GM13976 (cell line): Measurements from ENCODE around the gene TMEM190.

Source experiments
- DNase-seq: peaks from one replicate; pipeline ENCODE4 v3.0.0; 2012; ENCODE audit warnings: low spot score
- in situ Hi-C: fragments of 300-500 bp; cut with MboI; formaldehyde crosslinking; loops from one replicate; pipeline ENCODE4 v1.12.0; 2022; ENCODE audit warnings: low sequenced_read_pairs, mixed read lengths, inconsistent platforms; ENCODE audit not compliant: unreplicated experiment
- TF ChIP-seq, protein P1 (sequence below): IDR thresholded peaks from 2 replicates; pipeline ENCODE4 v1.5.1; 2012; ENCODE audit warnings: borderline replicate concordance, mild to moderate bottlenecking; ENCODE audit not compliant: insufficient read depth; ENCODE audit errors: extremely low read depth, missing control alignments, control extremely low read depth

TMEM190 gene

DNA sequence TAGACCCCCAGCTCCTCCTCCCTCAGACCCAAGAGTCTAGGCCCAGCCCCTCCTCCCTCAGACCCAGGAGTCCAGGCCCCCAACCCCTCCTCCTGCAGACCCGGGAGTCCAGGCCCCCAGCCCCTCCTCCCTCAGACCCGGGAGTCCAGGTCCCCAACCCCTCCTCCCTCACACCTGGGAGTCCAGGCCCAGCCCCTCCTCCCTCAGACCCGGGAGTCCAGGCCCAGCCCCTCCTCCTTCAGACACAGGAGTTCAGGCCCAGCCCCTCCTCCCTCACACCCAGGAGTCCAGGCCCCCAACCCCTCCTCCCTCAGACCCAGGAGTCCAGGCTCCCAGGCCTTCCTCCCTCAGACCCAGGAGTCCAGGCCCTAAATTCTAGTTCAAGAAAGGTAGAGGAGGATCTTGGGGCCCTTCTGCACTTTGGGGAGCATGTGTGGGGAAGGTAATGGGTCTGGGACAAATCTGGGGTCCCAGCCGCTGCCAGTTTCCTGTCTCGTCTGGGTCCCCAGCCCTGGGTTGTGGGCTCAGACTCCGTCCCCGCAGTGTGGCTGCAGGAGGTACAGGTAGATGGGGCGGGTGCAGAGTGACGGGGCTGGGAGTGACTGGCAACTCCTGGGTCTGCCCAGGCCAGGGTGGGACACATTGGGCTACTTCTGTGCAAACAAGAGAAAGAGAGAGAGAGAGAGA lies 3.2 kb upstream of the TMEM190 start:
- no peak for DNase-seq
- in situ Hi-C loops, result no loop called here
- TF ChIP-seq, protein P1, sequence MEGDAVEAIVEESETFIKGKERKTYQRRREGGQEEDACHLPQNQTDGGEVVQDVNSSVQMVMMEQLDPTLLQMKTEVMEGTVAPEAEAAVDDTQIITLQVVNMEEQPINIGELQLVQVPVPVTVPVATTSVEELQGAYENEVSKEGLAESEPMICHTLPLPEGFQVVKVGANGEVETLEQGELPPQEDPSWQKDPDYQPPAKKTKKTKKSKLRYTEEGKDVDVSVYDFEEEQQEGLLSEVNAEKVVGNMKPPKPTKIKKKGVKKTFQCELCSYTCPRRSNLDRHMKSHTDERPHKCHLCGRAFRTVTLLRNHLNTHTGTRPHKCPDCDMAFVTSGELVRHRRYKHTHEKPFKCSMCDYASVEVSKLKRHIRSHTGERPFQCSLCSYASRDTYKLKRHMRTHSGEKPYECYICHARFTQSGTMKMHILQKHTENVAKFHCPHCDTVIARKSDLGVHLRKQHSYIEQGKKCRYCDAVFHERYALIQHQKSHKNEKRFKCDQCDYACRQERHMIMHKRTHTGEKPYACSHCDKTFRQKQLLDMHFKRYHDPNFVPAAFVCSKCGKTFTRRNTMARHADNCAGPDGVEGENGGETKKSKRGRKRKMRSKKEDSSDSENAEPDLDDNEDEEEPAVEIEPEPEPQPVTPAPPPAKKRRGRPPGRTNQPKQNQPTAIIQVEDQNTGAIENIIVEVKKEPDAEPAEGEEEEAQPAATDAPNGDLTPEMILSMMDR, result no peak

DNA sequence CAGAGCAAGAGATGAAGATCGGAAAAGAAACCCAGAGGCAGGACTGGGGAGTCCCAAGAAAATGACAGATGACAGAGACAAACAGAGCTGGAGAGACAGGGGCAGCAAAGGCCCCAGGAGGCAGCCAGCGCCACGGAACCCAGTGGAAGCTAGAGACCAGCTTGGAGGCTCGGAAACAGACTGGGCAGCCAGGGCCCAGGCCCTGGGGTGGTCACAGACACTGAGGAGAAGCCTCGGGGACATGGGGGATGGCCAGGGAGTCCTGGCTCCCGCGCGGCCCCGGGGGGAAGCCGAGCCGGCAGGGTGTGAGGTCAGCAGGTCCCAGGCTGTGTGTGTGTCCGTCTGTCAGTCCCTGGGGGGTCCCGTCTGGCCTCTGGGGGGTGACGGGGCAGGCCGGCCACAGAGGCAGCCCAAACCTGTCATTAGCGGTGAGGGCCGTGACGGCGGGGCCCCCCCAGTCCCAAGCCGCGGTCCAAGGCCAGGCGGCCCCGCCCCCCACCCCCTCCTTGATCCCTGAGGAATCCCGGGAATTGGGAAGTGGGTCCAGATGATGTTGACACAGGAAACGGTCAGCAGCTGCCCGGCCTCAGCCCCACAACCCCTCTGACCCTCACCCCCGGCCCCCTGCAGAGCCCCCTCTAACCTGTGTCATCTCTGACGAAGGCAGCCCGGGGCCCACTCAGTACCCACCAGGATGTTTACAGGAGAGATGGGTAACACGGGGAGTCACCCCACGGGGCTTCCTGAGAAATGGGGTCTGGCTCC lies 2.5 kb upstream of the TMEM190 start:
- peak; percentile 44 for DNase-seq
- TF ChIP-seq, protein P1, result no peak
- in situ Hi-C loops, result no loop called here

DNA sequence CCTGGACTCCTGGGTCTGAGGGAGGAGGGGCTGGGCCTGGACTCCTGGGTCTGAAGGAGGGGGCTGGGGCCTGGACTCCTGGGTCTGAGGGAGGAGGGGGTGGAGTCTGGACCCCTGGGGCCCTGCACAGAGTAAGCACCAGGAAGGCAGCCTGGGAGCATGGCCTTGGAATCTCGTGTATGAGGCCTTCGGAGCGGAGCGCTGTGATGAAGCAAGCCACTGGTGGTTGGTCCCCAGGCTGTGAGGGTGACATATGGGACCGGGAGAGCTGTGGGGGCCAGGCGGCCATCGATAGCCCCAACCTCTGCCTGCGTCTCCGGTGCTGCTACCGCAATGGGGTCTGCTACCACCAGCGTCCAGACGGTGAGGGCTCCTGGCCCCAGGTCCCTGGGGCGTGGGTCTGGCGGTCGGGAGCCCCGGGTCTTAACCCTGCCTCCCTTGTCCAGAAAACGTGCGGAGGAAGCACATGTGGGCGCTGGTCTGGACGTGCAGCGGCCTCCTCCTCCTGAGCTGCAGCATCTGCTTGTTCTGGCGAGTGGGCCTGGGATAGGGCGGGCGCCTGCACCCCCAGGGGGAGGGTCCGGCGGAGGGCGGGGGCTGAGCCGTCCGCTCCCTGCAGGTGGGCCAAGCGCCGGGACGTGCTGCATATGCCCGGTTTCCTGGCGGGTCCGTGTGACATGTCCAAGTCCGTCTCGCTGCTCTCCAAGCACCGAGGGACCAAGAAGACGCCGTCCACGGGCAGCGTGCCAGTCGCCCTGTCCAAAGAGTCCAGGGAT lies 918 bp downstream of the TMEM190 start:
- in situ Hi-C loops, result no loop called here

DNA sequence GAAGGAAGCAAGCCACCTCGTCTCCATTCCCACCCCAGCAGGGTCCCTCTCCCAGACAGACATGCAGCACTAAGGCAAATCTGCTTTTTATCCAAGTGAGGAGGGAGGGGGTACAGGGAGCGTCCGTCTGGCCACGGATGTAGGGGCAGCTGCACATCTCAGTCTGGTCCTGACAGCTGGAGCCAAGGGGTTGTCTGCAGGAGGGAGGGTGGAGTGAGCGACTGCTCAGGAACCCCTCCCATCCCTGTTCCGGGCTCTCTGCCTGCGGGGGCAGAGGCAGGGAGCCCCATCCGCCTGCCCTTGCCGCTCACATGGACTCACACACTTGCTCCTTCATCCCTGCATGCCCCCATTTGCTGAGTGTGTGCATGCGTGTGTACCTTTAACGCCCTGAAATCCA lies 2.5 kb downstream of the TMEM190 start:
- TF ChIP-seq, protein P1, result no peak
- in situ Hi-C loops, result no loop called here
- no peak for DNase-seq

More for the DNA sequence above, 918 bp downstream of the TMEM190 start:
- no peak for DNase-seq
- TF ChIP-seq, protein P1, result no peak

DNA sequence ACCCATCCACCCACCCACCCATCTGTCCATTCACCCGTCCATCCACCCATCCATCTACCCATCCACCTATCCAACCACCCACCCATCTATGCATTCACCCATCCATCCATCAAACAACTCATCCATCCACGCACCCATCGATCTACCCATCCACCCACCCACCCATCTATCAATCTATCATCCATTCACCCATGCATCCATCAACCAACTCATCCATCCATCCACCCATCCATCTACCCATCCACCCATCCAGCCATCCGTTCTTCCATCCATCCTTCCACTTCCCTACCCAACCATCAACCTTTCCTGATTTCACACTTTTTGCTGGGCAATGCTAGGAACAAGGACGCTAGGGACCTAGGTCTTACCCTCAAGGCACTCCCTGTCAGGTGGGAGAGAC lies 5.4 kb downstream of the TMEM190 start:
- TF ChIP-seq, protein P1, result no peak
- DNase-seq, result no peak
- in situ Hi-C loops, result no loop called here

DNA sequence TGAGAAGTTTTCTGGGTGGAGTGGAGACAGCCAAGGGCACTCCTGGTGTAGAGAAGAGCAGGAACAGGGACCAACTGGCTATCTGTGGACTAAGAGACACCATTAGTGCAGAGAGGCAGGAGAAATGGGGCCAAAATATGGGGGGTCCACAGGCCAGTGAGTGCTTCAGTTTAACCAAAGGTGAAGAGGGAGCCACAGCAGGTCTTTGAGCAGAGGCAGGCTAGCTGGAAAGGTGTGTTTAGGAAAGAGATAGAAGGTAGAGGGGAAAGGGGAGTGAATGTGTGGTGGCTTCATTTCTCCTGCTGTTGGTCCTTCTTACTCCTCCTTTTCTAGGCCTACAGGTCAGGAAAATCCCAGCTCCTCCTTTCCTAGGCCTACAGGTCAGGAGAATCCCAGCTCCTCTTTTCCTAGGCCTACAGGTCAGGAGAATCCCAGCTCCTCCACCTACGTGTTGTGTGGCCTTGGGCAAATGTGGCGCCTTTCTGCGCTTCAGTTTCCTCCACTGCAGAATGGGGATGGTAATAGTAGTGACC lies 6.0 kb downstream of the TMEM190 start:
- TF ChIP-seq, protein P1, result no peak
- in situ Hi-C loops, result no loop called here

More for the DNA sequence above, 6.0 kb downstream of the TMEM190 start:
- no peak for DNase-seq
